ES-I3 (cell line): ENCODE measurements around the gene TBC1D9.

Source experiments
- H3K36me3 ChIP-seq: 2 replicates; pipeline ENCODE4 v1.6.1; 2013; ENCODE audit warnings: mild to moderate bottlenecking, low read length, control low read depth, moderate library complexity; ENCODE audit not compliant: insufficient read depth
- H3K4me1 ChIP-seq: 2 replicates; pipeline ENCODE4 v1.6.1; 2013; ENCODE audit warnings: mild to moderate bottlenecking, control low read depth, low read length; ENCODE audit not compliant: insufficient read depth
- H3K9ac ChIP-seq: 2 replicates; pipeline ENCODE4 v1.6.1; 2013; ENCODE audit warnings: low read depth, mild to moderate bottlenecking, low read length, moderate library complexity
- H3K9me3 ChIP-seq: 2 replicates; pipeline ENCODE4 v1.6.1; 2013; ENCODE audit warnings: mild to moderate bottlenecking, low read length, moderate library complexity; ENCODE audit not compliant: control insufficient read depth, insufficient read depth

Gene TBC1D9

DNA sequence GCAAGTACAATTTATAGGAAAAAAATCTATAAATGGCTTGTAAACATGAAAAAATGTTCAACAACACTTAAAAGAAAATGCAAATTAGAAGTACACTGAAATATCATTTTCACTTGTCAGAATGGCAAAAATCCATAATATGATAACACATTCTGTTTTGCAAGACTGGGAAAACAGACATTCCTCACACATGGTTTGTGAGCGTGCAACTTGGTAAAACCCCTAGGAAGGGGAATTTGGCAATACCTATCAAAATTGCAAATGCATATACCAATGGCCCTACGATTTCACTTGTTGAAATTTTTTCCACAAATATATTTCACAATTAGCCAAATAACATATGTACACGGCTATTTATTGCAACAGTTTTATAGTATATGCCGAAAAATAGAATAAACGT lies 31.4 kb downstream of the TBC1D9 start:
- H3K4me1 ChIP-seq: no peaks in the 10 kb centered on the region
- H3K9me3 ChIP-seq: no peaks in the 10 kb centered on the region
- no peak overlapping the region for H3K9ac ChIP-seq
- H3K36me3 ChIP-seq: no peaks in the 10 kb centered on the region

DNA sequence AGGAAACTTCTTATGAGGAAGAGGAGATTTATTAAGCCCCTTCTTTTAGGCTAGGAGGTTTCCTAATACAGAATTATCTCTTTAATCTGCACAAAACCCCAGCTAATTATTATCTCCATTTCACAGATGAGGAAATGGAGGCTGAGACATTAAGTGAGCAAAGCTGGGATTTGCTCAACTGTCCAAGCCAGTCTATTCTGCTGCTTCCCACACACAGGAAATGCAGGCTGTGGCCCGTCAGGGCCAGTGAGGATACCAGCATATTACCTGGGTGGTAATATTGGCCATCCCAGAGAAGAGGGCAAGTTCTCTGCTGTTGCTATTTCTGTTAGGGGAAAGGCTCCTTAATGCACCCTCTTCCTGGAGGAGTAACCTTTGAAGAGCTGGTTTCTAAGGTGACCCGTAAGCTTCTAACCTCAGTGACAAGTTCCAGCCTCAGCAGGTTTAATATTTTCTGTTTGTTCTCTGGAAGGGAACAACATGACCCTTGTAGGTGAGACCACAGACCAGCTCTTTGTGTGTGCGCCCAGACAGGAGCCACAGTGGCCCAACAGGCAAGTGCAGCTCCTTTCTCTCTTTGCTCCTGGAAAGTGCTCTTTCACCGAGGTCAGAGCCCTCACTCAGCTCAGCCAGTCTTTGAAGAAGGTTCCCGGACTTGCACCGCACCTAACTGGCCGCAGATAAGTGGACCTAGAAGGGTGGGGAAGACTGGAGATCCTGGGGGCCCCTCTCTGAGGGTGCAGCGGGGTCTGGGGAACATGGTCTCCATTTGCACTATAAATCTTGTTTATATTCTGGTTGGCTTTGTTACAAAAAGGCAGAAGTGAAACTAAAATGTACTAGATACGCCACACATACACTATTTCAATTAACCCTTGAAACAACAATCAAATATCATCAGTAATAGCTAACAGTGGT lies 35.5 kb downstream of the TBC1D9 start:
- H3K4me1 ChIP-seq: no peaks in the 10 kb centered on the region
- no peaks in the 10 kb centered on the region for H3K36me3 ChIP-seq

DNA sequence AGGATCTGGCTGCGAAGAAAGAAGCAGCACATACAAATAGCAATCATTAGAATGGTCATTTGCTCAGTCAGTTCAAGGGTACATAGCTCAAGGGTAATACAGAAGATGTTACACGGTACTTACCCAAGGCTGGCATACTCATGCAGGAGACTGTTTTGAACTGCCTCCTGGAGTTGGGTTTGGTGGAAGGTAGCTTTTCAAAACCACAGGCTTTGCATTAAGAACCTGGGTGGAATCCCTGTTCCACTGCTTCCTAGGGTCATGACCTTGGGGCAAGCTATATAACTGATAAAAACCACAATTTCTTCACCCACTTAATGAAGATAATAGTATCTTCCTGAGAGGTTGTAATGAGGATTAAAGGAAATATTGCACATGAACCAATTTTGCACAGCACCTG lies 36.5 kb downstream of the TBC1D9 start:
- Histone ChIP-seq H3K9me3 (no peaks in the 10 kb centered on the region), H3K9ac (no peak overlapping the region), H3K36me3 (no peaks in the 10 kb centered on the region), H3K4me1 (0 out of 2 replicates have a peak, but pooled peaks cover 4% of the 10 kb centered on the region)

More for the DNA sequence above, 35.5 kb downstream of the TBC1D9 start:
- H3K9me3 ChIP-seq: no peaks in the 10 kb centered on the region
- H3K9ac ChIP-seq: no peak overlapping the region

DNA sequence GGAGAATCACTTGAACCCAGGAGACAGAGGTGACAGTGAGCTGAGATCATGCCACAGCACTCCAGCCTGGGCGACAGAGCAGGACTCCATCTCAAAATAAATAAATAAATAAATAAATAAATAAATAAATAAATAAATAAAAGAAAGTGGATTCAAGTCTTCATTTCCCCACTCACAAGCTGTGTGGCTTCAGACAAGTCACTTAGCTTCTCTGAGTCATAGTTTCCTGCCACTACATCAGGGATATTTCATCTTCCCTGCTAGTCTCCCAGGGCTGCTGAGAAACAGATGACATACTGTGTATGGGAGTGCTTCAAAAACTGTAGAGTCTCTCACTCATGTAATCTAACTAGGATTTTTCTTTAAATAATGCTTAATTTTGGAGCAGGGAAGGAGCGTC lies 37.2 kb downstream of the TBC1D9 start:
- Histone ChIP-seq H3K36me3 (no peaks in the 10 kb centered on the region), H3K9ac (no peak overlapping the region)

DNA sequence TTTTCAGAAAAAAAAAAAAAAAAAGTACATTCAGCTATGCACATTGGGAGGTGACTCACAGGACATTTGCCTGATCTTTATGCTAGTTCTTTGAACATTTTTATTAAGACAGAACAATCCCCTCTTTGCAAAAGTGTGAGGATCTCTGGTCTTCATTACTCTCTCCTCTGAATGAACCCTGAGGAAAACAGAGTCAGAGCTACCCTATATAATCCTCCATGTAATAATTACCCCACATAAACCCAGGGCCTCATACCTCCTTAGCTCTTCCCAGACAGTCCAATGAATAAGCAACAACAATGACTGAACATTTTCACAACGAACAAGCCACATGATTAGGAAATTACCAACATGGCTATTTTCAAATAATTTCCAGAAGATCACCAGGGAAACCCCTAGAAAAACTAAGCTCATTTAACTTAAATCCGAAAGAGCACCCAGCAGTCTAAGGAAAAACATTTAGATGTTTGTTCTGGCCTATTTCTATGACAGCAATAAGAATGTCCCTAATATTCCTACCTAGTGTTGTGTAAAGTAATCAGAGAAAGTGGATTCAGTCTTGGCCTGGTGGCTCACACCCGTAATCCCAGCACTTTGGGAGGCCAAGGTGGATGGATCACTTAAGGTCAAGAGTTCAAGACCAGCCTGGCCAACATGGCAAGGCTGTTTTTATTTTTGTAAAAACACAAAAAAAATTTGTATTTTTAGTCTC lies 37.8 kb downstream of the TBC1D9 start:
- Histone ChIP-seq H3K9me3 (no peaks in the 10 kb centered on the region), H3K9ac (no peak overlapping the region), H3K36me3 (no peaks in the 10 kb centered on the region), H3K4me1 (0 out of 2 replicates have a peak, but pooled peaks cover 4% of the 10 kb centered on the region)

More for the DNA sequence above, 37.2 kb downstream of the TBC1D9 start:
- 0 out of 2 replicates have a peak, but pooled peaks cover 4% of the 10 kb centered on the region for H3K4me1 ChIP-seq
- H3K9me3 ChIP-seq: no peaks in the 10 kb centered on the region

DNA sequence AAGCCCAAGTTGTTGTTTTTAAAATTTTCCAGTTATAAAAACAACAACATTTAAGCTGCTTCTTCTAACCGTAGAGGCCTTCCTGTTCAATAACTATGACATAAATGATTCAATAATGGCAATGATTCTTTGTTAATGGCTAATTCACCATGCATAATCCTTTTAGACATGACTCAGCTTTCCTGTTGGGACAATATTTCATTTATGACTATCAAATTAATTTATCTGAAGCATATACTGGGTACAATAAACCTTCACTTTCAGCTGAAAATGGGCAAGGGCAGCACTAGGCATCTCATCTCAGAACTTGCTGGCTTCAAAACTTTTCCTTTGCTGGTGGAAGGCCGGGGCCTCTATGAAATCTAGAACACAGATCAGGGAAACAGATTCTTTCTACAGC lies 38.9 kb downstream of the TBC1D9 start:
- no peaks in the 10 kb centered on the region for H3K36me3 ChIP-seq
- no peak overlapping the region for H3K9ac ChIP-seq
- H3K9me3 ChIP-seq: no peaks in the 10 kb centered on the region
- 0 out of 2 replicates have a peak, but pooled peaks cover 4% of the 10 kb centered on the region for H3K4me1 ChIP-seq

DNA sequence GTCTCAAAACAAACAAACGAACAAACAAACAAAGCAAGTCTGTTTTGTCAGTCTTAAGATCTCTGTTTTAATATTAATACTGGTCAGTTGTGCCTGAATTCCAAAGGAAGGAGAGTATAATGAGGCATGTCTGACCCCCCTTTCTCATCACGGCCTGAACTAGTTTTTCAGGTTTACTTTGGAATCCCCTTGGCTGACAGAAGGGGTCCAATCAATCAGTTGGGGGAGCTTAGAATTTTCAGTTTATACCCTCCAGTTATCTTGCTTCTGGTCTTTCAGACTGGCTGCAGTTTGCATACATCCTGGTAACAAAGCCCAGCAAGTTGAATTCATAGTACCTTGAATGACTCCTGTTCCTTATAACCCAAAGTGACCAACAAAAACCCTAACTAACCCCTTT lies 41.1 kb downstream of the TBC1D9 start:
- Histone ChIP-seq H3K4me1 (0 out of 2 replicates have a peak, but pooled peaks cover 4% of the 10 kb centered on the region), H3K36me3 (no peaks in the 10 kb centered on the region), H3K9ac (no peak overlapping the region), H3K9me3 (no peaks in the 10 kb centered on the region)

DNA sequence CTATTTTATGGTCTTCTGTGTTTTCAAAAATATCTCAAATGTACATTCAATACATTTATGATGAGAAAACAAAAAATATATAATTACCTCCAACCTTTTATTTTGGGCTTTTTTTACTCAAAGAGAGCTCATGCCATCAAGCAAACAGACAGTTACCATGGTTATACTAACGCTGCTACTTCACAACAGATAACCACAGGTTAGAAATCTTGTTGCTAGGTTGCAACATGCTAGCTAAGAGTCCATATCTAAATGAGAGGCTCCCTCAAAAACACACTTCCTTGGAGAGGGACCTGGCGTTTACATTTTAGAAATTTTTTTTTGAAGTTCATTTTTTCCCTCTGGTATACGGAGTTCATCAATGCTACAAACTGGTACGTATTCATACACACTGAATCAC lies 44.3 kb downstream of the TBC1D9 start:
- H3K9me3 ChIP-seq: no peaks in the 10 kb centered on the region
- H3K4me1 ChIP-seq: 0 out of 2 replicates have a peak, but pooled peaks cover 4% of the 10 kb centered on the region
- no peaks in the 10 kb centered on the region for H3K36me3 ChIP-seq
- H3K9ac ChIP-seq: no peak overlapping the region

DNA sequence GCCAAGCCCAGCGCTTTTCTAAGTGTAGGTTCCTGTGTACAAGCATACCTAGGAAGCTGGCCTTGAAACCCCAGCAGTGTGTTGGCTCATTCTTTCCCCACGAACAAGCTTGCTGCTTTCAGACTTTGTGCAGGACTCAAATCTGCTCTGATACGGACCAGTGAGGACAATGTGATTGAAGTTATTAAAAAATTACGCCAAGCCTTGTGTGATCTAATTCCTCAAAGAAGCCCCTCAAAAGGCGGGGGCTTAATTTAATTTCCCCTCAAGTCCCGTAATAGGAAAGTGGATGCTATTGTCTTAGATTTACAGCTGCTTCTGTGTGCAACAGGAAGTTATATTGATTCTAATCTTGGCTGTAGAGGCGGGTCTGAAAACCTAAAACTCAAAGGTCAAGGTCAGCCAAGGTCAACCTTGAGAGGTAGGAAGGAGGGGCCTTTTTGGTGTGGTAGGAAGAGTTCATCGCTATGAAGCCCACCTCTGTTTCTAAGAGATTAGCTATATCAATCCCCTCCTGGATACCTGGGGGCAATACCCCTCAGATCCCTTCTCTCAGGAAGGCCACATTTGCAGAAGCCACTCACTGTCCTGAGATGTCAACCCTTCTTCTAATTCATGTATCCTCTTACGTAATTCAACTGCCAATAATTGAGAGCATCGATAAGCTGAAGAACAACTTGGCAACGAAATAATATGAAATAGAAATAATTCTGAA lies 45.1 kb downstream of the TBC1D9 start:
- H3K36me3 ChIP-seq: no peaks in the 10 kb centered on the region
- no peak overlapping the region for H3K9ac ChIP-seq
- 0 out of 2 replicates have a peak, but pooled peaks cover 4% of the 10 kb centered on the region for H3K4me1 ChIP-seq
- no peaks in the 10 kb centered on the region for H3K9me3 ChIP-seq

DNA sequence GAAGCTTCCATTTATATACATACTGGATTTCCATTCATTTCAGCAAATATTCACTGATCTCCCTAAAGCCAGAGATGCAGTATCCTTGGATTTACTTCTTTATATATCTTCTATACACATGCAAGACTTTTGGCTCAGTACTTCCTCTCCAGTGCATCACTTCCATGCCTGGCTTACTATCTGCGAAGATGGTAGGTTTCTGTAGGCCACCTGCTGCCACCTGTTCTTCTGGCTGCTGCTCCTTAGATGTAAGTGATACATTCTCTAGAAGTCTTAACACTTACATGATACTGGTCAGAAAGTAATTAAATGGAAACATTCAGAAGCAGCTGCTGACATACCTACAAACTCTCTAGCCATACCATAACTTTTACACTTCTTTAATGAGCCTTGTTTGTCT lies 48.9 kb downstream of the TBC1D9 start:
- H3K36me3 ChIP-seq: no peaks in the 10 kb centered on the region
- no peaks in the 10 kb centered on the region for H3K9me3 ChIP-seq
- no peaks in the 10 kb centered on the region for H3K4me1 ChIP-seq
- H3K9ac ChIP-seq: no peak overlapping the region

DNA sequence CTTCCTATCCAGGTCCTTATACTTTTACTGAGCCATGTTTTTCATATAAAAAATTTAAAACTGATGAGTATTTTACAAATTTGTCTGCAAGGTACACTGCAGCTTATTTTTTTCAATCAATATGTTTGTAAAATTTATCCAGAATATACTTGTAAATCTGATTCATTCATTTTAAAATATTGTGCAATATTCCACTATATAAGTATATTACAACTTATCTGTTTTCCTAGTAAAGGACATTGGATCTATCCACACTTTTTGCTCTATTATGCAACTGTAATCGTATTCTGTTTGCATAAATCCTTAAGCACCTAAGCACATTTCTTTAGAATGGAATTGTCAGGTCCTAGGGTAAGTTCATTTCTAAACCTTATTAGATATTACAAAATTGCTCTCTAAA lies 49.5 kb downstream of the TBC1D9 start:
- no peaks in the 10 kb centered on the region for H3K4me1 ChIP-seq
- no peaks in the 10 kb centered on the region for H3K9me3 ChIP-seq
- no peak overlapping the region for H3K9ac ChIP-seq
- no peaks in the 10 kb centered on the region for H3K36me3 ChIP-seq

DNA sequence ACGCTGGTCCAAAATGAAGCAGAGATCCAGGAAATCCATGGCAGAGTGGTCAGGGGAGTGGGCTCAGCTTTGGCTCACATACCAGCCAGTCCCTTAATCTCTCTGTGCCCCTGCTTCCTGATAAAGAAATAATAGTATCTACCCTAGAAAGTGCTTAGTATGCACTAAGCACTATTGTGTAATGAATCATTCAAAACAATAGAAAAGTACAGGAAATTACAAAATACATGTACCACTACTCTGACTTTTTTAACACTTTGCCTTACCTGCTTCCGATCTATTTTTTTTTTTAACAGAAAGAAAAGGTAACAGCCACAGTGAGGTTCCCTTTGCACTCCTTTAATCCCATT lies 49.9 kb downstream of the TBC1D9 start:
- Histone ChIP-seq H3K4me1 (no peaks in the 10 kb centered on the region), H3K9ac (no peak overlapping the region), H3K9me3 (no peaks in the 10 kb centered on the region), H3K36me3 (no peaks in the 10 kb centered on the region)

DNA sequence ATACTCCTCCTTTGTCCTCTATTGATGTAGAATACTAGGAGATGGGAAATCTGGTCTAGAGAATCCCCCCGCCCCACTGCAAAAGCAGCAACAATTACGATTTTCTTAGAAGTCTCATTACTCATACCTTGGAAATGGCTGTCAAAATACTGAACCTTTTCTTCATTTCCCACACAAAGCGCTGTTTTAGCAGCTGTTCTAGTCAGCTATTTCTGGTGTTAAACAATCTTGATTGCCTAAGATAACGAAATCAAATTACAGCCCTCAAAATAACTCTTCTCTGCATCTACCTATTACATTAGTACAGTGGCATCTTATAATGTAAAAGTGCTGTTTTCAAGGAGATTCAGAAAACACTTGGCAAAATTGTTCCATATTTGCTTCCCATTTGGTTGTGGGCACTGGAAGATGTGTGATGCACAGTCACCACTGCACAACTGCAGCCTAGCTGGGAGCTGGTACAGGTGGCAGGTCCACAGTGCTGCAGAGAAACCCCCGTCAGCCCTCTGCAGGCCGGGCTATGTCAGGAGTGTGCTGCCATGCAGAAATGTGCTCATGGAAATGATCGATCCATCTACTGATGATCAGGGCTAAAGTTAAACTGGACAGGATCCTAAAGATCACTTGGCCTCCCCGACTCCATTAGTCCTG lies 50.4 kb downstream of the TBC1D9 start:
- H3K4me1 ChIP-seq: no peaks in the 10 kb centered on the region
- H3K36me3 ChIP-seq: no peaks in the 10 kb centered on the region
- no peak overlapping the region for H3K9ac ChIP-seq
- no peaks in the 10 kb centered on the region for H3K9me3 ChIP-seq

DNA sequence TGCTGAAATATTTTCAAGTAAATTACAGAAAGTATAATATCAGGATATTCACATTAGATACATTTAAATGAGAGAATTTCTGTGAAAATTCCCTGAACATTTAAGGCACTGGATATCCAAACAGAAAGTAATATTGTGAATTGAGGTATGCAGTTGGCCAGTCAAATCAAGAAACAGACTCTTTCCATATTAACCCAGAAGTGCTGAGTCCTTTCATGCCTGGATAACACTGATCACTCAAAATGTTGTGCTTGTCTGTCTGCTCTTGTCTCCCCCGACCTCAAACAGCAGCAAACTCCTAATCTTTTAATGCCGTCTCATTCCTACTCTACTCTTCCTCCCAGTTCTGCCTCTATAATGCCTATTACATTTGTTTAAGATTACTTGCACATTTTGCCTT lies 51.2 kb downstream of the TBC1D9 start:
- H3K9ac ChIP-seq: no peak overlapping the region
- H3K36me3 ChIP-seq: no peaks in the 10 kb centered on the region
- H3K4me1 ChIP-seq: no peaks in the 10 kb centered on the region
- no peaks in the 10 kb centered on the region for H3K9me3 ChIP-seq
